ENCODE data around the gene CERT1.
A peak's percentile ranks its signal among the peaks of the same experiment; 100 is the strongest.
"Not testable (repeated sequence)": the region's sequence is repeated elsewhere in the genome, so short reads cannot be mapped to it uniquely, and the experiment has no call there.

CERT1 gene

DNA sequence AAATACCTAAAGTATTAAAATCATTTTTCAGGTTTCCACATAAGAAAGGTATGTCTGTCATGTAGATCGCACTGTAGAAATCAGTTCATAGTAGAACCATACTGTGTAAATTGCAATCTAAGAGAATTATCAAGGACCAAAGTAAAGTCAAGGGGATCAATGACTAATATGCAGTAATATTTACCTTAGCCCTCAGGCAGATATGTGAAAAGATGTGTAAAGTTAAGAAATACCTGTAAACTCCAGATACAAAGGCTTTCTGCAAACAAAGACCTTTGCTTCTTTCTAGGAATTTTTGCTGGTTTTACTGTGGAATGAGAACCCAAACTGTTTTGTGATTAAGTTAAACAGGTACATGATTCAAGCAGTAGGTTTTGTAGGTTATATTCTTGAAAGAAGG, 11.8 kb upstream of the CERT1 start:
- no peak for DNase-seq

DNA sequence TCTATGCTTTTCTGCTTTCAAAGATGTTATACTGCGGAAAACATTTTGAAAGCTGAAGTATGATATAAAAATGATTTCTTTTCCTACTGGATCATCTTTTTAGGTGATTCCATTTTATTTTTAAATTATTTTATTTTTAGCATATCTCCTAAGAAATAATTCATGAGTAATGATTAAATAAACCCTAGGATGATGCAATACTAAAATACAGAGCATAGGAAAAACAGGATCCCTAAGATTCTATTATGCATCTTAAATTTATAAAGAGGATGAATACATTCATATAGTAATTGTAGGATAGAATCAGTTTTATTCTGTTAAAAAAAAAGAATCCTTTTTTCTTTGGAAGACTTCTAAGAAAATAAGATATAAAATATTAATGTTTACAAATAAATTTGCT, 11.1 kb upstream of the CERT1 start:
- no peak for DNase-seq

DNA sequence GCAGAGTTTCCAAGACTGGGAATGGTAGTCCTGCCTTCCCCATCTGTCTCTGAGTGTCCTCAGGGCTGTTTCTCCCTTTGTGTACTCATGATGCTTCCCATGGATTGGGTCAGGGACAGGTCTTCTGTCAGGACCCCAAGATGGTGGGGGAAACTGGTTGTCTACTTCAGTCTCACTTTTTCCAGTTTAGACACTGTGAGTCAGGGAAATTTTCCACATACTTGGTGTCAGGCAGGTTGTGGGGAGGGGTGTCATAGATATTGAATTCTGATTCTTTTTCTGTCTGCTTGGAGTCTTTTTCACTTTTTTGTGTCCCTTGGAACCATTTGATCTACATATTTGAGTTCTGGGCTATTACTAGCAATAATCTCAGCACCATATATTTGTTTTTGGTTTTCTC, 10.6 kb upstream of the CERT1 start:
- DNase-seq, result no peak

DNA sequence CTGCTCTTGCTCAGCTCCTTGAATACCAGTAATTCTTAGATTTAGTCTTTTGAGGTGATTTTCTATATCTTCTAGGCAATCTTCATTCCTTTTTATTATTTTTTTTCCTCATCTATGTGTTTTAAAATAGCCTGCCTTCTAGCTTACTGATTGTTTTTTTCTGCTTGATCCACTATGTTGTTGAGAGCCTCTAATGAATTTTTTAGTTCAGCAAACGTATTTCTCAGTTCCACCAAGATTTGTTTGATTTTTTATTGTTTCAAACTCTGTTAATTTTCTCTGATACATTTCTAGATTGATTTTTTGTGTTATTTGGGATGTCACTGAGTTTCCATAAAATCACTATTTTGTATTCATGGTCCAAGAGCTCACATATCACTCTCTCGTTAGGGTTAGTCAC, 9.8 kb upstream of the CERT1 start:
- no peak for DNase-seq

DNA sequence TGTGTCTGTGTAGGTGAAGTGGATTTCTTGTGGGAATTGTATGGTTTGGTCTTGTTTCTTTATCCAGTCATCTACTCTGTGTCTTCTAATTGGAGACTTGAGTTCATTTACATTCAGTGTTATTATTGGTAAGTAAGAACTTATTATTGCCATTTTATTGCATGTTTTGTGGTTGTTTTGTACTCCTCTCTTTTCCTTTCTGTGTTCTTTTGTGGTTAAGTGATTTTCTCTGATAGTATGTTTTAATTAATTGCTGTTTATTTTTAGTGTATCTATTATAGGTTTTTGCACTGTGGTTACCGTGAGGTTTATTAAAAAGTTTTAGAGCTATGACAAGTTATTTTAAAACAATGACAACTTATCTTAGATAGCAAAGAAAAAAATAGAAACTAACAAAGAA, 8.3 kb upstream of the CERT1 start:
- DNase-seq, result no peak

DNA sequence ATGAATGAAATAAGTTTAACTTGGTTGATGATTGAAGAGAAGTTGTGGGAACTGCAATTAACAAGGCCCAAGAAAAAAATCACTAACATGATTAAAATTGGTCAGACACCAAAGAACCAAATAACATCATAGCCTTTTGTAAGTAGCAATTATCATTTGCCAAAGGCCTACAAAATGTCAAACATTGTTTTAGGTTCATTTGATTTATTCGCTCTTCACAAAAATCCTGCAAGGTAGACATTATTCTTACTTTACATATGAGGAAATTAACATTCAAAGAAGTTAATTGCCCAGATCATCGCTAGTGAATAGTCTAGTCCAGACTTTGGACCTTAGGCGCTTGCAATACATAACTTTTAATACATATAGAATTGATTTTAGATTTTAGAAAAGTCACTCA, 2.9 kb upstream of the CERT1 start:
- DNase-seq, result no peak

DNA sequence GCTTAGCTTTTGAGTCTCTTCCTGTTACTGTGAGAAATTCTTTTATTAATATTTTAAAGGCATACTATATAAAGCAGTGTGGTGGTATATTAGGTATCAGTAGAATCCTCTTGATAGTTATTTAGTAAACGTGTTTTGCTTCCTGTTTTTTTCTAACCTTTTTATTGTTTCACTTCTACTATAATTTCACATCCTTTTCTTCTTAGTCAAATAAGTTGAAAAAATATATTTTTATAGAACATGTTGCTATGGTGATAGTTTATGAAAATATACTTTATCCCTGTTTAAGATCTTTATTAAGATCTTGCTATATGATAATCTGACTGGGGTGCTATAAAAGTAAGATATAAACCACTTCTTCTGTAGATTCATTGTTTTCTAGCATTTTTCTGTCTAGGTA, 2.4 kb upstream of the CERT1 start:
- DNase-seq, result no peak

DNA sequence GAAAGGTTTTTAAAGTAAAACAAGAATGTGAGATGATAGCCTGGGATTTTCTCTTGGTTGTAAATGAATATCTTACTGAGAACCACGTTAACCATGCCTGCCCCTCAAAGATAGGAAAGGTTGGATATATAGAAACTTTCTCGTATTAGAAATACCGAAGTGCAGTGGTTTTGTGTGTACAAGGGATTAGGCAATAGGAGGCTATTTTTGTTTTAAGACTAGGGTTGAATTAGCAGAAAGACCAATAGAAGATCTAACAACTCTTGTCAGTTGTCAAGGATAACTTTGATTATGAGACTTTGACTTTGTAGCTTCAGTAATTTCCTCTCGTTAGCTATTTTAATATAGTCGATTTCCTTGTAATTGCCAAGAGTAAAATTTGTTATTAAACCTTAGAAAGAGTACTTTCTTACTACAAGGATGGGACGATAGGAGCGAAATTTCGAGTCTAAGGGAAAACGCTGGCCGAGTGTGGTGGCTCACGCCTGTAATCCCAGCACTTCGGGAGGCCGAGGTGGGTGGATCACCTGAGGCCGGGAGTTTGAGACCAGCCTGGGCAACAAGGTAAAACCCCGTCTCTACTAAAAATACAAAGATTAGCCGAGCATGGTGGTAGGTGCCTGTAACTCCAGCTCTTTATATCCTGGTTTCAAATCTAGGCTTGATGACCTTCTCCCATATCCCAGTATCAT, 1.1 kb upstream of the CERT1 start:
- DNase-seq, result no peak

DNA sequence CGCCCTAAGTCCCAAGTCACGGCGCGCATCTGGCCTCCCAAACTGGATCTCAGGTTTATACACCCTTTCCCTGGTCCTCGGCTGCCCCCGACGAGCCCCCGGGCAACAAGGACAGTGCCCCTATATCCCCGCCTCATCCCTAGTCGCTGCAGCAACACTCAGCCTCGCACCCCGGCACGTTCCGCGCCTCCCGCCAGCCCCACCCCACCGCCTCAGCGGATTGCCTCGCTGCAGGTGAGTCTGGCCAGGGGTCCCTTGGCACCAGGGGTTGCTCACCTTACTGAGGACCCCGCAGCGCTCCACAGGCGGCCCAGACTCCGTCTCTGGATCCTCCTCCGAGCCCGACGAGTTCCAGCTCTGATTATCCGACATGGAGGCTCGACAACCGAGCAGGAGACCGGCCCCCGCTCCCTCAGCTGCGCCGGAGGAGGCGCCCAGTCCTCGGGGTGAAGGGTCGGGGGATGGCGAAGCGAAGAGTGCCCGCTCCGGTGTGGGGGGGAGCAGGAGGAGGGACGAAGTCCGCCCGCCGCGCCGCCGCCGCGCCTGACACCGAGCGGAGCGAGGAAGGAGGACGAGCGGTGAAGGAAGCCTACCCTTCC, 494 bp downstream of the CERT1 start:
- DNase-seq, result no peak

DNA sequence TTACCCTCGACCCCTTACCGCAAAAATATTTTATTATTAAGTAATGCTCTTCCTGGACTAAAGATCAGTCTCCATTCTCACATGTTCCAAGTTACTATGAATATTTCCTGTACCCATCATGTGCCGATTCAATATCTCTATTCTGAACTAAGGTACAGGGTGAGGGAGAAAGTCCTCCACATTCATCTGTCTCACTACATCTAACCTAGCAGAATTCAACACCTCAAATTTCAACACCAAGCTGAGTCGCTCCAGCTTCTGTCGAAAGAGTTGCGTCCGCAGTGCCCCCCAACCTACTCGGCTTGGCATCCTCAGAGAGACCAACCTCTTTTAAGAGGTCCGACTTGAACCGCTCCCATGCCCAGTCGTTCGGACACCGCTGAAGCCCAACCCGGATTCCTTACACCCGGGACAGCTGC, 1.0 kb downstream of the CERT1 start:
- DNase-seq, result peak; percentile 51

DNA sequence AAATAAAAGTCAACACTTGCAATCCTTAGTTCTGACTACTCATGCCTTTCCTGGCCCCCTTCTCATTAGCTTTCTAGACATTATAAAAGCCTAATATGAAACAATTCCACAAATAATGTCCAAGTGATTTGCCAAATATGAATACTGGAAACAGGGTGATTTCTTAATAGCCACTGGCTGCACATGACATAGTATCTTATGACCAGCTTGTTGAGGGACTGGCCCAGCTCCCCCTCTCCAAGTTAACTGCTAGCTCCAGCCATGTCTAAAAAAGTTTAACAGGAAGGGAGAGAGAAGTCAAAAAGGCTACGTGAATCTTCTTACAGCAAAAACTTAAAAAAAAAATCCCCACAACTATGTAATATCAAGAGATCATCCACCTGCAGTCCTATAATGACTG, 1.5 kb downstream of the CERT1 start:
- DNase-seq, result peak; percentile 50

DNA sequence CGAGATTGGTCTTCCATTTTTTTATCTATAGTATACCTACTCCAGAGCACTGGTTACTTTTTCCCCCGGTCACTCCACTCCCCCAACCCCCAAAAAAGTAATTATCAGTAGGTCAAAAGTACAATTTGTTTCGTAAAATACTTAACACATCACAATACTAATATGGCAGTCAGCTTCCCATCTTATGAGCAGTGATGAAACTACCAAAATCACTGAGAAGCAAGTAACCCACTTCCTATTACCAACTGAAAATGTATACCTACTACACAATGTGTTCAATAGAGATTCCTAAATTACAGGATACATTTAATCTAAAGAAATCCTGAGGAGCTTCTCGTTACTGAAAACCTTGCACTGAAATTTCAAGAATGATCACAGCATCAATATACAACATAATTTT, 1.9 kb downstream of the CERT1 start:
- no peak for DNase-seq

DNA sequence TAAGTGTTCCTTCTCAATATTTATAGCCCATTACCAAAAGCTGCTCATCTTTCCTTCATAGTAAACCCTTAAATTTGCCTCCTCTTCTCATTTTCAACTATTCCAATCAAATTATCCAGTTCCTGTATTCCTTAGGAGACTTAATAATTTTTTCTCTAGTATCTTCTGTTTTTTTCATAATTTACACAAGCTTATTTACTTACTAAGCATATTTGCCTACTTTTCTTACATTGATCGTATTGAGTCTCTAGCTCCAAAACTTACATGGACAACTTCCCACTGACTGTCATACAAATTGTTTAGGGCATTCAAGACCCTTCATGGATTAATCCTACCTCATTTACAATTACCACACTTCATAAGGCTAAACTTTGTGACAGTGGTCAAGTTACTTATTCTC, 3.6 kb downstream of the CERT1 start:
- DNase-seq, result no peak

DNA sequence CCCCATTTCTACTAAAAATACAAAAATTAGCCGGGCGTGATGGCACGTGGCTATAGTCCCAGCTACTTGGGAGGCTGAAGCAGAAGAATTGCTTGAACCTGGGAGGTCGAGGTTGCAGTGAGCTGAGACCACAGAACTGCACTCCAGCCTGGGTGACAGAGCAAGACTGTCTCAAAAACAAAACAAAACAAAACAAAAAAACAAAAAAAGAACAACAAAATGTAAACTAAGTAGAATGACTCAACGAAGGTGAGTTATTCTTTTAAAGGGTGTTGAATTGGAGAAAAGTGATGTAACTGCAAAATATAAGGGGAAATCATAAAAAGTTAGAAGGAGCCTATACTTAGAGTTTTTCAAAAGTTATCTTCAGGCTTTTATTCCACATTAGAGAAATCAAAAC, 6.3 kb downstream of the CERT1 start:
- DNase-seq, result not testable (repeated sequence)

DNA sequence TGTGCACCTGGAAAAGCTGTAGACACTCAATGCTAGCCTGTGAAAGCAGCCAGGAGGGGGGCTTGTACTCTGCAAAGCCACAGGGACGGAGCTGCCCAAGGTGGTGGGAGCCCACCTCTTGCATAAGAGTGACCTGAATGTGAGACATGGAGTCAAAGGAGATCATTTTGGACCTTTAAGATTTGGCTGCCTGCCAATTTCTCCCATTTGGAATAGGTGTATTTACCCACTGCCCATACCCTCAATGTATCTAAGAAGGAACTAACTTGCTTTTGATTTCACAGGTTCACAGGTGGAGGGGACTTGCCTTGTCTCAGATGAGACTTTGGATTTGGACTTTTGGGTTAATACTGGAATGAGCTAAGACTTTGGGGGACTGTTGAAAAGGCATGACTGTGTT, 12.6 kb downstream of the CERT1 start:
- DNase-seq, result not testable (repeated sequence)

DNA sequence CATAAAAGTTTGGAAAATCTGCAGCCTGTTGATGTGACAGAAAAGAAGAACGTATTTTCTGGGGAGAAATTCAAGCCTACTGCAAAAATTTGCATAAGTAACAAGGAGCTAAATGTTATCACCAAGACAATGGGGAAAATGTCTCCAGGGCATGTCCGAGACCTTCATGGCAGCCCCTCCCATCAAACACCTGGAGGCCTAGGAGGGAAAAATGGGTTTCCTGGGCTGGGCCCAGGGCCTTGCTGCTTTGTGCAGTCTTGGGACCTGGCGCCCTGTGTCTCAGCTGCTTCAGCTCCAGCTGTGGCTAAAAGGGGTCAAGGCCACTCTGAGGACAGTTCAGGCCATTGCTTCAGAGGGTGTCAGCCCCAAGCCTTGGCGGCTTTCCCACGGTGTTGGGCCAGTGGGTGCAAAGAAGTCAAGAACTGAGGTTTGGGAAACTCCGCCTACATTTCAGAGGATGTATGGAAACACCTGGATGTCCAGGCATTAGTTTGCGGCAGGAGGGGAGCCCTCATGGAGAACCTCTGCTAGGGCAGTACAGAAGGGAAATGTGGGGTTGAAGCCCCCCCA, 13.1 kb downstream of the CERT1 start:
- DNase-seq, result no peak

DNA sequence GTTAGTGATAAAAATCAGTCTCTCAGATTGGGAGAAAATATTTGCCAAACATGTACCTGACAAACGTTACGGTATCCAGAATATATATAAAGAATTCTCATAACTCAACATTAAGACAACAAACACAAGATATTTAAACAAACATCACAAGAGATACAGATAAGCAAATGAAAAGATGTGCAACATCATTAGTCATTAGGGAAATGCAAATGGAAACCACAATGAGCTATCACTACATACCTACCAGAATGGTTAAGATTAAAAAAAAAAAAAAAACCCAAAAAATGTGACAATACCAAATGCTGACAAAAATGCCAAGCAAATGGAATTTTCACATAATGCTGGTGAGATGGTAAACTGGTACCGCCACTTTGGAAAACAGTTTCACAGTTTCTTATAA, 15.4 kb downstream of the CERT1 start:
- no peak for DNase-seq

DNA sequence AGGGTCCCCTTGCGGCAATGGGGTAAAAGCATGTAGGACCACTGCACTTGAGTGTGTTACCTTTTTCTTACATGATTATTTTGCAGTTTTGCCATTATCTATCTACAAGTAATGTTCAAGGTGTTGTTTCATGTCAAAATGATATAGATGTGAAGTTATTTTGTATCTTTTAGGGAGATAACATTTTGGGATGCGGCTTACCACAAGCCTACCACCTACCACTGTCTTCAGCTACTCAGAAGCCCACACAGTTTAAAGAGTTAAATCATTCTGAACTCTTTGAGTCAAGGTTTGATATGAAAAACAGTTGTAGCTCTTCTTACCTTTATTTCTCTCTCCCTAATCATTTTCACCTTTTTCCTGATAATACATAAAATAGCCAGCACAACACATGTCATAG, 19.8 kb downstream of the CERT1 start:
- no peak for DNase-seq

DNA sequence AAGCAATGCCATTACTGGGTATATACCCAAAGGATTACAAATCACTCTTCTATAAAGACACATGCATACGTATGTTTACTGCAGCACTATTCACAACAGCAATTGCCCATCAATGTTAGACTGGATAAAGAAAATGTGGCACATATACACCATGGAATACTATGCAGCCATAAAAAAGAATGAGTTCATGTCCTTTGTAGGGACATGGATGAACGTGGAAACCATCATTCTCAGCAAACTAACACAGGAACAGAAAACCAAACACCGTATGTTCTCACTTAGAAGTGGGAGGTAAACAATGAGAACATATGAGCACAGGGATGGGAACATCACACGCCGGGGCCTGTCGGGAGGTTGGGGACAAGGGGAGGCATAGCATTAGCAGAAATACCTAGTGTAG, 21.6 kb downstream of the CERT1 start:
- DNase-seq, result not testable (repeated sequence)

DNA sequence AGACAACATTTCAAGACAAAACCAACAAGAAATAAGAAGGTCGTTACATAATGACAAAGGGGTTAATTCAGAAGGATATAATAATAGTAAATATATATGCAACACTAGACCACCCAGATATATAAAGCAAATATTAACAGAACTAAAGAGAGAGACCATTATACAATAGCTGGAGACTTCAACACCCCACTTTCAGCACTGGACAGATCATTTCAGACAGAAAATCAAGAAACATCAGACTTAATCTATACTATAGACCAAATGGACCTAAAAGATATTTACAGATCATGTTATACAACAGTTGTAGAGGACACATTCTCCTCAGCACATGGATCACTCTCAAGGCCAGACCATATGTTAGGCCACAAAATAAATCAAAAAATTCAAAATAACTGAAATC, 26.8 kb downstream of the CERT1 start:
- DNase-seq, result no peak

DNA sequence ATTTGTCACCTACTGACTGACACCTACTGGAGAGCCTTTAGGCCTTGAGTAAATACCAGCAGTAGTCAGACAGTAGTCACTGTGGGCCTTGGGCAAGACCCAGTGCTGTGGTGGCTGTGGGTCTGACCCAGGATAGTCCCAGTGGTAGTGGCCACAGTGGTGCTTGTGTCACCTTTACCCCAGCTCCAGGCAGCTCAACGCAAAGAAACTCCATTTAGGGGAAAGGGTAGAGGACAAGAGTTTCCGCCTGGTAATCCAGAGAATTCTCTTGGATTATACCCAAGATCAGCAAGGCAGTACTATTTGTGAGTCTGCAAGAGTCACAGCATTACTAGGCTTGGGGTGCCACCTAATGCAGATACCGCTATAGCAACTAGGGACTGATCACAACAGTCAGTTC, 28.9 kb downstream of the CERT1 start:
- no peak for DNase-seq

DNA sequence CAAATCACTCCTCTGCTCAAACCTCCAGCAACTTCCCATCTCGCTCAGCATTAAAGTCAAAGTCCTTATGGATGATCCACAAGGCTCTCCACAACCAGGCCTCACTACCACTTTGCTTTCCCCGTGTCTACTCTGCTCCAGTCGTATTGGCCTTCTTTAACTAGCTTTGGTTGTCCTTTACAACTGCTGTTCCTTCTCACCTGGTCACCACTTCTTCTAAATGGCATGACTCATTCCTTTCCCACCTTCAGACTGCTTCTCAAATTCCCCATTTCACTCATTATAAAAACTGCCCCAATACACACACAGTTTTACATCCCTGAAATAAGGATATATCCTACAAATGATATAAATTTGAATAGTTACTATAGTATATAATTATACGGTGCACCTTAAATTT, 30.4 kb downstream of the CERT1 start:
- DNase-seq, result no peak

DNA sequence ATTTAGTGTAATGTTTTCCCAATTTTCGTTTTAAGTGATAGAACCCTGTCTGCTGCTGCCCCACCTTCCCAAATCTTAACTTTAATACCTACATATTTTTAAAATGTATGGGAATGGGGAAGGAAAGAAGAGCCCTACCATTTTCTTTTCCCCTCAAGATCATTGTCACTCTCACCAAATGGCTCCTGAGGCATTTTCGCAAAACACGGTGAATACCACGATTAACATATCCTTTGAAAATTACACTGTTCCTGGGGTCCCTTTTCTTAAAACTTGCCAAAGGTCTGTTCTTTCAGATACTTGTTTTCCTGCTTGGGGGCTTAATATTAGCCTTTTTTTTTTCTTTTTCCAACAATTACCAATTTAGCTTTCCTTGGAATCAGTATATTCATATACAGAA, 36.1 kb downstream of the CERT1 start:
- DNase-seq, result no peak

DNA sequence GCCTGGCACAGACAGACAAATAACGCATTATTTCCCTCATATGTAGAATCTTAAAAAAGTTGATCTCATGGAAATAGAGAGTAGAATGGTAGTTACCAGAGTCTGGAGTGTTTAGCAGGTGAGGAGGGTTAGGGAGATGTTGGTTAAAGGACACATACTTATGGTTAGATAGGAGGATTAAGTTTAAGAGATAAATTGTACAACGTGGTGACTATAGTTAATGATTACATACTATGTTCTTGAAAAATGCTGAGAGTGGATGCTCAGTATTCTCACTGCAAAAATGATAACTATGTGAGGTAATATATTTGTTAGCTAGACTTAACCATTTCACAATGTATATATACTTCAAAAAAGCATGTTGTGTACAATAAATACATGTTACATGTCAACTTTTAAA, 38.0 kb downstream of the CERT1 start:
- DNase-seq, result no peak

DNA sequence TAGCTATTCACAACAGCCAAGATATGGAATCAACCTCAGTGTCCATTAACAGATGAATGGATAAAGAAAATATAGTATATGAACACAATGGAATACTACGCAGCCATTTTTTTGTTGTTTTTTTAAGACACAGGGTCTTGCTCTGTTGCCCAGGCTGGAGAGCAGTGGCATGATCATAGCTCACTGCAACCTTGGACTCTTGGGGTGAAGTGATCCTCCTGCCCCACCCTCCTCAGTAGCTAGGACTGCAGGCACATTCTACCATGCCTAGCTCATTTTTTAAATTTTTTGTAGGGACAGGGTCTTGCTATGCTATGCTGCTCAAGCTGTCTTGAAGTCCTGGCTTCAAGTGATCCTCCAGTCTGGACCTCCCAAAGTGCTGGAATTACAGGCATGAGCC, 38.5 kb downstream of the CERT1 start:
- DNase-seq, result no peak

All from EL (cell line).